GM12892 (cell line): ENCODE measurements around the gene MAP10.

Source experiments
- POLR2A ChIP-seq: IDR thresholded peaks from 2 replicates; pipeline ENCODE4 v1.6.1; 2011; ENCODE audit warnings: low read depth, low read length, control low read depth
- TAF1 ChIP-seq: IDR thresholded peaks from 2 replicates; pipeline ENCODE4 v1.6.1; 2011; ENCODE audit warnings: low read depth, mild to moderate bottlenecking, control low read depth, low read length, borderline replicate concordance

- TF ChIP-seq POLR2A = no peak
- no peak for TF ChIP-seq TAF1
These were observed 6.3 kb upstream of the MAP10 start for GRCh38 chr1:232798920-232799319.
